K562 (cell line): ENCODE data around the gene SLX9. TPM values are rescaled to one million over a fixed set of nuclear protein-coding genes. Genes with fewer than 3 reads are reported as not detected.

Source experiments
- CBX1 ChIP-seq: sonication (generic); IDR thresholded peaks from 2 replicates; pipeline ENCODE4 v1.6.1; 2016; ENCODE audit warnings: antibody characterized with exemption, low read depth, mild to moderate bottlenecking
- CHD2 ChIP-seq: IDR thresholded peaks from 2 replicates; pipeline ENCODE4 v1.6.1; 2011; ENCODE audit warnings: low read depth, low read length
- CREB3L1 ChIP-seq: fragments of 450-650 bp; IDR thresholded peaks from 2 replicates; pipeline ENCODE4 v1.6.1; 2014; ENCODE audit warnings: low read depth, mild to moderate bottlenecking, moderate library complexity, borderline replicate concordance
- DEAF1 ChIP-seq: fragments of 450-650 bp; formaldehyde crosslinking; IDR thresholded peaks from 2 replicates; pipeline ENCODE4 v1.4.0; 2020; ENCODE audit warnings: mild to moderate bottlenecking, moderate library complexity
- E2F3 ChIP-seq: fragments of 250-450 bp; sonication (Bioruptor Pico); IDR thresholded peaks from 2 replicates; pipeline ENCODE4 v1.4.0; 2020; ENCODE audit warnings: mild to moderate bottlenecking
- E2F8 ChIP-seq: fragments of 450-650 bp; IDR thresholded peaks from 2 replicates; pipeline ENCODE4 v1.7.1; 2018; ENCODE audit warnings: mild to moderate bottlenecking, low read depth; ENCODE audit not compliant: partially characterized antibody
- ELF1 ChIP-seq: fragments of 200-800 bp; sonication (Bioruptor generic); IDR thresholded peaks from 2 replicates; pipeline ENCODE4 v1.6.1; 2016; ENCODE audit warnings: missing genetic modification characterization, missing compliant biosample characterization
- ESRRB ChIP-seq: fragments of 250-450 bp; sonication (Bioruptor Pico); IDR thresholded peaks from 2 replicates; pipeline ENCODE4 v1.5.0; 2020; ENCODE audit warnings: mild to moderate bottlenecking, moderate library complexity, borderline replicate concordance
- ETS2 ChIP-seq: IDR thresholded peaks from 2 replicates; pipeline ENCODE4 v1.6.1; 2016; ENCODE audit warnings: borderline replicate concordance, missing genetic modification characterization, mild to moderate bottlenecking, moderate library complexity, missing compliant biosample characterization; ENCODE audit not compliant: poor library complexity, severe bottlenecking
- GABPB1 ChIP-seq: sonication (generic); formaldehyde crosslinking; IDR thresholded peaks from 2 replicates; pipeline ENCODE4 v1.8.0; 2022; ENCODE audit warnings: mild to moderate bottlenecking, missing genetic modification reagents
- MECOM ChIP-seq: fragments of 250-450 bp; sonication (Bioruptor Pico); IDR thresholded peaks from 2 replicates; pipeline ENCODE4 v1.8.0; 2022; ENCODE audit warnings: inconsistent platforms
- MYC ChIP-seq, 2 experiments: fragments of 250-450 bp in 1 of 2; sonication (Bioruptor Pico) in 1 of 2; IDR thresholded peaks; 2 replicates each; pipeline versions ENCODE4 v1.5.1 to v1.6.1; 2012 to 2021; ENCODE audit warnings: low read depth in 2 of 2, borderline replicate concordance in 1 of 2, improper control_type of control experiment in 1 of 2, low read length in 1 of 2, mild to moderate bottlenecking in 1 of 2, moderate library complexity in 1 of 2
- NR1H2 ChIP-seq: sonication (generic); formaldehyde crosslinking; IDR thresholded peaks from 2 replicates; pipeline ENCODE4 v1.4.0; 2020; ENCODE audit warnings: mild to moderate bottlenecking, missing genetic modification reagents
- RAD21 ChIP-seq, 2 experiments: fragments of 250-450 bp in 1 of 2; fragments of 450-650 bp in 1 of 2; sonication (Bioruptor Pico) in 1 of 2; formaldehyde crosslinking in 1 of 2; IDR thresholded peaks in 1 of 2; conservative IDR thresholded peaks in 1 of 2; 2 replicates each; pipeline versions ENCODE4 v1.4.0 to v1.8.0; 2020 to 2022; ENCODE audit warnings: mild to moderate bottlenecking in 2 of 2, moderate library complexity in 1 of 2
- RCOR1 ChIP-seq, 2 experiments: IDR thresholded peaks; 2 replicates each; pipeline ENCODE4 v1.6.1; 2012; ENCODE audit warnings: low read depth in 2 of 2, low read length in 2 of 2, borderline replicate concordance in 1 of 2, improper control_type of control experiment in 1 of 2
- SMAD4 ChIP-seq: fragments of 250-450 bp; sonication (Bioruptor Pico); conservative IDR thresholded peaks from 2 replicates; pipeline ENCODE4 v1.8.0; 2021; ENCODE audit warnings: inconsistent platforms, mild to moderate bottlenecking, moderate library complexity
- SOX6 ChIP-seq: fragments of 450-650 bp; IDR thresholded peaks from 2 replicates; pipeline ENCODE4 v1.6.1; 2014; ENCODE audit warnings: mild to moderate bottlenecking
- STAG1 ChIP-seq: sonication (generic); formaldehyde crosslinking; IDR thresholded peaks from 2 replicates; pipeline ENCODE4 v1.5.0; 2020; ENCODE audit warnings: missing genetic modification reagents, borderline replicate concordance
- polyA plus RNA-seq, 8 experiments: library from polyadenylated mRNA; depleted of rRNA in 4 of 8; stranded (reverse) in 5 of 8; unstranded in 3 of 8; fragments of >200 nt; fragmentation: Nextera tagmentation in 2 of 8; fragmentation: Illumina TruSeq in 1 of 8; extraction: Ambion mirVana in 2 of 8; extraction: Trizol in 1 of 8; gene quantifications; 2 replicates each; pipeline versions ENCODE4 v1.2.1 to v1.2.3, GENCODE V29; 2011 to 2014; ENCODE audit warnings: inconsistent platforms in 1 of 8, missing spikeins in 1 of 8
- total RNA-seq, 7 experiments: library from RNA; depleted of rRNA in 6 of 7; stranded (reverse); fragments of >200 nt in 6 of 7; fragmentation: Illumina TruSeq in 2 of 7; extraction: Trizol in 2 of 7; gene quantifications; 2 replicates each; pipeline versions ENCODE4 v1.2.1 to v1.2.3, GENCODE V29; 2011 to 2021; ENCODE audit warnings: low replicate concordance in 1 of 7

Gene SLX9
- total and polyA plus RNA-seq, 9 of the 15 experiments (the other 6 are each of a cell fraction or from before 2014, with no cell fraction given), result 1.2 to 75.5 (median 16.5) TPM

GRCh38 chr21:44892536-44893277 is 47.1 kb upstream of the SLX9 start (continued):
- TF ChIP-seq ELF1, result no peak
- no peak for TF ChIP-seq GABPB1
- no peak for TF ChIP-seq ETS2 (tag)
- TF ChIP-seq RCOR1 (IDR thresholded peaks at IDR 0.05; ENCODE audit: borderline replicate concordance in 1 of 2, low read depth in 2 of 2, low read length in 2 of 2), result peak in 1 of 2 experiments; percentile 63; a peak in 1 of 4 replicates
- TF ChIP-seq CBX1, result no peak
- no peak for TF ChIP-seq ESRRB
- TF ChIP-seq E2F8, result no peak
- TF ChIP-seq SOX6, result 0 out of 2 replicates have a peak, but pooled peaks have one; percentile 38
- TF ChIP-seq MECOM, result no peak
- no peak for TF ChIP-seq CREB3L1
- peak; percentile 25; the same call in 1 of the 2 replicates for TF ChIP-seq STAG1 (CRISPR knock-in tag)
- TF ChIP-seq MYC (IDR thresholded peaks at IDR 0.05; ENCODE audit: low read depth, low read length), result no peak
- TF ChIP-seq MYC (CRISPR knock-in tag; IDR thresholded peaks at IDR 0.05; ENCODE audit: borderline replicate concordance, low read depth), result no peak
- TF ChIP-seq DEAF1 (CRISPR knock-in tag), result 0 out of 2 replicates have a peak, but pooled peaks have one; percentile 11
- TF ChIP-seq SMAD4 (CRISPR knock-in tag), result peak; percentile 64
- TF ChIP-seq NR1H2, result 0 out of 2 replicates have a peak, but pooled peaks have one; percentile 58
- peak; percentile 54 to 75 for TF ChIP-seq RAD21 (CRISPR knock-in tag; conservative IDR thresholded peaks at IDR 0.05 in 1 of 2, IDR thresholded peaks at IDR 0.05 in 1 of 2)
- TF ChIP-seq CHD2, result no peak
- TF ChIP-seq E2F3, result no peak
